B cell (primary cell): Measurements from ENCODE around the gene SPAG6. TPM values are rescaled to one million over a fixed set of nuclear protein-coding genes. Genes with fewer than 3 reads are reported as not detected.

Experiments
- ATAC-seq: fragments of 200-7000 bp; cut with Tn5 transposase; one replicate; pipeline ENCODE4 v1.10.0; 2021; ENCODE audit warnings: low read depth, mild to moderate bottlenecking, moderate number of reproducible peaks, moderate library complexity
- CTCF ChIA-PET: fragments of 350-600 bp; sonication (Branson Sonifier 250); formaldehyde crosslinking; loops from one replicate; lab custom pipeline; 2021; ENCODE audit warnings: antibody characterized with exemption, inconsistent platforms; lab: Charles Lee
- POLR2A ChIA-PET: fragments of 350-600 bp; sonication (Branson Sonifier 250); formaldehyde crosslinking; loops from one replicate; lab custom pipeline; 2021; ENCODE audit warnings: antibody characterized with exemption; lab: Charles Lee
- DNase-seq: peaks from one replicate; pipeline ENCODE4 v3.0.0; 2013
- H2AFZ ChIP-seq: 2 replicates; pipeline ENCODE4 v1.6.1; 2012; ENCODE audit warnings: mild to moderate bottlenecking, low read depth, low read length; ENCODE audit not compliant: insufficient read depth, poor library complexity, severe bottlenecking
- H3K27ac ChIP-seq, 2 donors: 1 replicate in 1 of 2; 2 replicates in 1 of 2; pipeline ENCODE4 v1.5.1; 2012 to 2013; ENCODE audit warnings: low read length in 2 of 2, mild to moderate bottlenecking in 2 of 2, moderate library complexity in 1 of 2
- H3K27me3 ChIP-seq, 4 experiments: fragments of 200-600 bp in 1 of 4; sonication (generic) in 1 of 4; replicated peaks in 1 of 4; 1 replicate in 2 of 4; 2 replicates in 2 of 4; pipeline versions ENCODE4 v1.6.1 to v1.7.0; 2013 to 2016; ENCODE audit warnings: low read length in 3 of 4, mild to moderate bottlenecking in 2 of 4, mixed read lengths in 1 of 4, moderate library complexity in 1 of 4; ENCODE audit not compliant: insufficient read depth in 4 of 4, control insufficient read depth in 3 of 4; ENCODE audit errors: control extremely low read depth in 1 of 4
- H3K36me3 ChIP-seq, 2 experiments: replicated peaks in 1 of 2; 1 replicate in 1 of 2; 2 replicates in 1 of 2; pipeline versions ENCODE4 v1.6.1 to v1.7.1; 2013; ENCODE audit warnings: low read length in 1 of 2; ENCODE audit not compliant: insufficient read depth in 2 of 2, control insufficient read depth in 1 of 2; ENCODE audit errors: control extremely low read depth in 1 of 2, extremely low read depth in 1 of 2
- H3K4me1 ChIP-seq, 2 donors: fragments of 200-600 bp in 1 of 2; sonication (generic) in 1 of 2; 1 replicate in 1 of 2; 2 replicates in 1 of 2; pipeline versions ENCODE4 v1.5.1 to v1.6.1; 2013 to 2017; ENCODE audit warnings: low read length in 2 of 2; ENCODE audit not compliant: control insufficient read depth in 2 of 2, insufficient read depth in 2 of 2
- H3K4me2 ChIP-seq: replicated peaks from 2 replicates; pipeline ENCODE3; 2012; ENCODE audit warnings: mild to moderate bottlenecking, low read depth, low read length; ENCODE audit not compliant: poor library complexity, severe bottlenecking
- H3K4me3 ChIP-seq, 5 experiments: fragments of 200-600 bp in 1 of 5; sonication (generic) in 1 of 5; 1 replicate in 3 of 5; 2 replicates in 2 of 5; pipeline versions ENCODE4 v1.5.1 to v1.7.0; 2011 to 2016; ENCODE audit warnings: low read length in 4 of 5, mild to moderate bottlenecking in 4 of 5, low read depth in 2 of 5, control low read depth in 1 of 5, moderate library complexity in 1 of 5; ENCODE audit not compliant: insufficient read depth in 1 of 5; ENCODE audit errors: control extremely low read depth in 1 of 5, extremely low read depth in 1 of 5
- H3K79me2 ChIP-seq: fragments of 200-600 bp; sonication (generic); one replicate; pipeline ENCODE4 v1.6.0; 2016; ENCODE audit warnings: low read length; ENCODE audit not compliant: control insufficient read depth, insufficient read depth
- H3K9ac ChIP-seq: fragments of 200-600 bp; sonication (generic); 2 replicates; pipeline ENCODE4 v1.6.1; 2017; ENCODE audit warnings: mild to moderate bottlenecking, low read length, moderate library complexity
- H3K9me3 ChIP-seq, 3 donors: one replicate each; pipeline versions ENCODE4 v1.6.1 to v1.7.1; 2013; ENCODE audit warnings: low read length in 2 of 3; ENCODE audit not compliant: control insufficient read depth in 2 of 3, insufficient read depth in 1 of 3; ENCODE audit errors: control extremely low read depth in 1 of 3
- H4K20me1 ChIP-seq: 2 replicates; pipeline ENCODE4 v1.6.0; 2012; ENCODE audit warnings: mild to moderate bottlenecking, low read length; ENCODE audit not compliant: insufficient read depth, control insufficient read depth, poor library complexity, severe bottlenecking
- H3K27ac Mint-ChIP-seq: one replicate; pipeline ENCODE4 v1.8.0; 2021; ENCODE audit warnings: mixed read lengths
- H3K27me3 Mint-ChIP-seq: one replicate; pipeline ENCODE4 v1.8.0; 2021; ENCODE audit warnings: mixed read lengths
- H3K4me1 Mint-ChIP-seq: one replicate; pipeline ENCODE4 v1.8.0; 2021; ENCODE audit warnings: mixed read lengths
- H3K4me3 Mint-ChIP-seq: one replicate; pipeline ENCODE4 v1.8.0; 2021; ENCODE audit warnings: mixed read lengths
- H3K9me3 Mint-ChIP-seq: one replicate; pipeline ENCODE4 v1.8.0; 2022; ENCODE audit warnings: mixed read lengths; ENCODE audit not compliant: insufficient read depth
- CTCF ChIP-seq: fragments of 200-600 bp; IDR thresholded peaks from one replicate; pipeline ENCODE4 v1.8.0; 2022; ENCODE audit warnings: antibody characterized with exemption, mild to moderate bottlenecking
- EZH2 ChIP-seq: IDR thresholded peaks from 2 replicates; pipeline ENCODE4 v1.6.1; 2012; ENCODE audit warnings: borderline replicate concordance, low read depth, mild to moderate bottlenecking, moderate library complexity, low read length; ENCODE audit not compliant: insufficient read depth, poor library complexity, severe bottlenecking
- WGBS: methylation state at CpG from one replicate; pipeline ENCODE4 v1.1.5; 2013; ENCODE audit warnings: missing lambda C conversion rate; ENCODE audit not compliant: insufficient coverage; 5-methylcytosine and 5-hydroxymethylcytosine counted together
- intact Hi-C: fragments of 100-400 bp; cut with micrococcal nuclease; formaldehyde crosslinking; loops from one replicate; pipeline ENCODE4 v1.10.0; 2022
- polyA plus RNA-seq: library from polyadenylated mRNA; depleted of rRNA; stranded (reverse); fragments of >200 nt; gene quantifications from 2 replicates; pipeline ENCODE4 v1.2.3, GENCODE V29; 2012
- total RNA-seq, 2 donors: library from RNA; stranded (reverse); fragments of 120-200 nt in 1 of 2; gene quantifications; 1 replicate in 1 of 2; 2 replicates in 1 of 2; pipeline versions ENCODE4 v1.2.3 to v1.2.4, GENCODE V29; 2013 to 2022

SPAG6 gene
- total and polyA plus RNA-seq, 2 donors (not counting 1 experiment from before 2014, with no cell fraction given), result not detected

- DNase-seq (no peak), ATAC-seq (no peak)
- Mint-ChIP-seq H3K27ac (no peak overlapping the region), H3K9me3 (no peaks in the 10 kb centered on the region), H3K27me3 (no peaks in the 10 kb centered on the region), H3K4me1 (peaks cover 12% of the 10 kb centered on the region), H3K4me3 (no peak overlapping the region)
- no peak overlapping the region for H3K27ac ChIP-seq
- no peak for TF ChIP-seq EZH2
- TF ChIP-seq CTCF, result no peak
- H3K4me3 ChIP-seq, result no peak overlapping the region
- no peaks in the 10 kb centered on the region for H3K36me3 ChIP-seq
- ChIA-PET CTCF (no interaction called here), POLR2A (no interaction called here)
- H3K9ac ChIP-seq, result no peak overlapping the region
- no peaks in the 10 kb centered on the region for H3K27me3 ChIP-seq
- no peak overlapping the region for H2AFZ ChIP-seq
- H4K20me1 ChIP-seq, result no peaks in the 10 kb centered on the region
- intact Hi-C loops, result no loop called here
- H3K79me2 ChIP-seq, result no peaks in the 10 kb centered on the region
- no peak overlapping the region for H3K4me2 ChIP-seq
- no peaks in the 10 kb centered on the region for H3K9me3 ChIP-seq
- H3K4me1 ChIP-seq, result peaks cover 5 to 8% of the 10 kb centered on the region in 2 donors
Observed at GRCh38 chr10:22310928-22311327, 34.4 kb upstream of the SPAG6 start.

GRCh38 chr10:22314852-22315251 lies 30.4 kb upstream of the SPAG6 start:
- H3K9me3 Mint-ChIP-seq, result no peaks in the 10 kb centered on the region
- Histone ChIP-seq H4K20me1 (no peaks in the 10 kb centered on the region), H3K4me3 (no peak overlapping the region), H3K79me2 (peaks cover 20% of the 10 kb centered on the region), H3K4me1 (peaks cover 18 to 30% of the 10 kb centered on the region in 2 donors), H3K27me3 (no peaks in the 10 kb centered on the region), H3K9ac (no peak overlapping the region), H3K4me2 (peak overlapping the region; percentile 85), H3K27ac (no peak overlapping the region), H3K9me3 (no peaks in the 10 kb centered on the region), H3K36me3 (no peaks in the 10 kb centered on the region), H2AFZ (peak overlapping the region; percentile 79)
- WGBS, result no CpG with 5 or more reads among the region's 2 CpGs
- ATAC-seq (no peak), DNase-seq (peak; percentile 20)
- no peaks in the 10 kb centered on the region for H3K27me3 Mint-ChIP-seq
- ChIA-PET POLR2A (interaction anchor here (1.3 to 4.7 kb wide), 5 partner anchors 10 to 122 kb away, joined by 4 to 27 read pairs (median 25); no protein-coding TSS in a partner anchor), CTCF (interaction anchor here (1.1 to 4.1 kb wide), 3 partner anchors 61 to 606 kb away, joined by 3 to 34 read pairs (median 25); no protein-coding TSS in a partner anchor)
- TF ChIP-seq CTCF (no peak), EZH2 (no peak)
- intact Hi-C loops, result loop anchor here (2.0 to 5.0 kb wide), 4 partner anchors 292 to 782 kb away; partner anchors contain the start of gene PIP4K2A
- H3K4me3 Mint-ChIP-seq, result peak overlapping the region; percentile 88
- H3K27ac Mint-ChIP-seq, result peak overlapping the region; percentile 96
- H3K4me1 Mint-ChIP-seq, result peaks cover 32% of the 10 kb centered on the region
